ENCODE results near the gene DCHS1.

DCHS1 gene

DNA sequence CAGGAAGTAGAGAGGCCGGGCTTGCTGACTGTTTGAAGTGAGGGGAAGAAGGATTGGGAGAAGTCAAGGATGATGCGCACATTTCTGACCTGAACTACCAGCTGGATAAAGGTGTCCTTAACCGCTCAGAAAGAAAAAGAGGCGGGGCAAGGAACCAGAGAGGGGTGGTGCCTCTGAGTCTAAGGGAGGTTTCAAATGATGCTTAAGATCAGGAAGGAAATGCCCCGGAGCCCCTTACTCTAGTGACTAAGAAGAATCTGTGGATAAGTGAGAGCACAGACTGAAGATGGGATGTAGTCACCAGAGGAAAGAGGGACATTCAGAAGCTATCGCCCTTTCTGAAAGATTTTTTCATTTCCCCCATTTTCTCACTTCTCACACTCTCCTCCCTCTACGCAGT is 12.7 kb downstream of the DCHS1 start:
- no peak for TF ChIP-seq CTCF (conservative IDR thresholded peaks at IDR 0.05; ENCODE audit: low read depth)
- no peak for DNase-seq (ENCODE audit: low spot score)
- POLR2A ChIA-PET (ENCODE audit: low non-redundant PET): no interaction called here
- no peak overlapping the region for H3K27ac ChIP-seq
- CTCF ChIA-PET: interaction anchor here (0.5 kb wide), 1 partner anchor 25 kb away, joined by 5 read pairs; no protein-coding TSS in a partner anchor

DNA sequence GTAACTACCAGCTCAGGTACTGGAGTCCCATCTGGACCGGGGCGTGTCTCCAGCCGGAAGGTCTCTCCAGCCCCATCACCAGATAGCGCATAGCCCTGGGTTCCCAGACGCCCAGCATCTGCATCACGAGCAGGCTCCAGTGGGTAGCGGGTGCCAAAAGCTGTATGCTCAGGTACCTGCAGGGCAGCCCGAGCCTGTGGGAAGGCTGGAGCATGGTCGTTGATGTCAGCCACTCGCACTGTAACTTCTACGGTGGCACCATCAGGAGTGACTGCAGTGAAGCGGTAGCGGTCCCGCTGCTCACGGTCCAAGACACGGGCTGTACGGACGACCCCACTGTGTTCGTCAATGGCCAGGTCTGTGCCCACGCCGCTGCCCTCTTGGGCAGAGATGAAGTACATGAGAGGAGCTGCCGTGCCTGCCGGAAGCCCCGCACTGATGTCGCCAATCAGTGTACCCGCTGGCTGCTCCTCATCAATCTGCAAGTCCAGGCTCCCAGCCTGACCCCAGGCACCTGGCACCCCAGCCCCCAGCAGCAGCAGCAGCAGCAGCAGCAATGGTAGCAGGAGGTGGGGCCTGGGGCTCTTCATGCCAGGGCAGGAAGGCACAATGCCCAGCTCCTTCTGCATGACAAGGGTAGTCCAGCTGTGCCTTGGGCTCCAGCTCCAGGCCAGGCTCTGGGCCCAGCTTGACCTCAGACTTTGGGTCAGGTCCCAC is 14.5 kb downstream of the DCHS1 start:
- POLR2A ChIA-PET (ENCODE audit: low non-redundant PET): no interaction called here
- no peak for DNase-seq (ENCODE audit: low spot score)
- CTCF ChIA-PET: interaction anchor here (0.6 kb wide), 1 partner anchor 1049 kb away, joined by 3 read pairs; no protein-coding TSS in a partner anchor
- no peak for TF ChIP-seq CTCF (conservative IDR thresholded peaks at IDR 0.05; ENCODE audit: low read depth)
- H3K27ac ChIP-seq: no peak overlapping the region

DNA sequence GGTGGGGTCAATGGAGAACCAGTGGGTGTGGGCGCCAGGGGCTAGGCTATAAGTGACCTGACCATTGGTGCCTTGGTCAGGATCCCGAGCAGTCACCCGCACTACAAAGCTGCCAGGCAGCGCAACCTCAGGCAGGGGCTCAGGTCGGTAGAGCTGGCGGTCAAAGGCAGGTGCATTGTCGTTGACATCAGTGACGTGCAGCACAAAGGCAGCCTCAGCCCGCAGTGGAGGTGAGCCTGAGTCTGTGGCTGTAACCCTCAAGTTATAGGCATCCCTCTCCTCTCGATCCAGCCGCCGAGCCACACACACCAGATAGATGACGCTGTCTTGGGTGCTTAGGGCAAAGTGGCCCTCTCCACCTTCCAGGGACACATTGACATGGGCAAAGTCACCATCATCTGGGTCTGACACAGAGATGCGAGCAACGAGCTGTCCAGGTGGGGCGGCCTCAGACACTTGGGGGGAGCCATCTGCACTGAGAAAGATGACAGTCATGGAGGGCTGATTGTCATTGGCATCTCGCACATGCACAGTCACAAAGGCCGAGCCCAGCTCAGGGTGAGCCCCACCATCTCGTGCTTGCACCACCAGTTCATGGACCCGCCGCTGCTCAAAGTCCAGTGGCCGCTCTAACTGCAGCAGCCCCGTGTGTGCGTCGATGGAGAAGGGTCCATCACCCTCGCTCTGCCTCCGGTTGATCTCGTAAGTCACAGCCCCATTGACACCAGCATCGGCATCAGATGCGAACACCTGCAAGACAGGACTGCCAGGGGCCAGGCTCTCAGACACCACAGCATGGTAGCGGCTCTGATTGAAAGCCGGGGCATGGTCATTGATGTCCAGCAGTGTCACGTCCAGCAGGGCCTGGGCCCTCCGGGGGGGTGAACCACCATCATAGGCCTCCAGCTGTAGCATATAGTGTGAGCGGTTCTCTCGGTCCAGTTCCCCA is 15.3 kb downstream of the DCHS1 start:
- H3K27ac ChIP-seq: no peak overlapping the region
- CTCF ChIA-PET: interaction anchor here (1.0 kb wide), 1 partner anchor 43 kb away, joined by 3 read pairs; the partner anchor contains the start of gene MRPL17
- POLR2A ChIA-PET (ENCODE audit: low non-redundant PET): no interaction called here
- no peak for TF ChIP-seq CTCF (conservative IDR thresholded peaks at IDR 0.05; ENCODE audit: low read depth)
- DNase-seq (ENCODE audit: low spot score): no peak

DNA sequence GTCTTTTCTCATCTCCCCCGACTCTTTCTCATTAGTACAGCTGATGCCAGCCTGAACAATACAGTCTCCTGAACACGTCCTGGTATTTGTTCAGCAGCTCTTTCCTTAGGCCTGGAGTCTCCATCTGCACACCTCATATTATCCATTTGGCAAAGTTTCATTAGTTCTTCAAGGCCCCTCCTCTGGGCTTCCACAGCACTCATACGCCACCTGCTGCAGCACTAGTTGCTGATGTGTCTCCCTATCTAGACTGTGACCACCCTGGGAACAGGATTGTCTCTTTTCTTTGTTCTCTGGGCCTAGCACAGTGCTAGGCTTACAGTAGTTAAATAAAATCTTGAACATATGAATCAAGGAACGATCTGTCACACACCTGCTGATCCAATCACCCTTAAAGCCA is 17.2 kb downstream of the DCHS1 start:
- no peak for TF ChIP-seq CTCF (conservative IDR thresholded peaks at IDR 0.05; ENCODE audit: low read depth)
- no peak overlapping the region for H3K27ac ChIP-seq
- POLR2A ChIA-PET (ENCODE audit: low non-redundant PET): no interaction called here
- no peak for DNase-seq (ENCODE audit: low spot score)
- CTCF ChIA-PET: no interaction called here

- H3K27ac ChIP-seq: no peak overlapping the region
- no peak for TF ChIP-seq CTCF (conservative IDR thresholded peaks at IDR 0.05; ENCODE audit: low read depth)
- POLR2A ChIA-PET (ENCODE audit: low non-redundant PET): no interaction called here
- no peak for DNase-seq (ENCODE audit: low spot score)
- CTCF ChIA-PET: no interaction called here
These were observed 17.7 kb downstream of the DCHS1 start for GRCh38 chr11:6637871-6638270.

DNA sequence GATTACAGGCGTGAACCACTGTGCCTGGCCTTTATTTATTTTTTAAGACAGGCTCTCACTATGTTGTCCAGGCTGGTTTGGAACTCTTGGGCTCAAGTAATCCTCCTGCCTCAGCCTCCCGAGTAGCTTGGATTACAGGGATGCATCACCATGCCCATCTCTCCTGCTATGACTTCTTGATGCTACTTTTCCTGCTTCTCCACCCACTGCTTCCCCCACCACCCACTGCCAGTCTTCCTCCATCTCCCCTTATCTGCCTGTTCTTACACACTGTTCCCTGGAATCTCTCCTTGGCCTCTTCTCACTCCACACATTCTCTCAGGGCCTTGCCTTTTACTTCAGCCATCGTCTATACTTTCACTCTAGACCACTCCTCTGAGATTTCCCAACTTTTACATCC is 19.1 kb downstream of the DCHS1 start:
- no peak for TF ChIP-seq CTCF (conservative IDR thresholded peaks at IDR 0.05; ENCODE audit: low read depth)
- ChIA-PET POLR2A (ENCODE audit: low non-redundant PET) (no interaction called here), CTCF (interaction anchor here (1.5 kb wide), 1 partner anchor 31 kb away, joined by 3 read pairs; no protein-coding TSS in a partner anchor)
- H3K27ac ChIP-seq: no peak overlapping the region
- no peak for DNase-seq (ENCODE audit: low spot score)

Data from RWPE1 (cell line).